Ovary (tissue), 9 donors: Measurements from ENCODE around the gene FAT2. TPM values are rescaled to one million over a fixed set of nuclear protein-coding genes. Genes with fewer than 3 reads are reported as not detected.

Source experiments
- DNase-seq, 5 donors: peaks; one replicate each; pipeline ENCODE4 v3.0.0-alpha.2; 2019 to 2020
- H3K27ac ChIP-seq, 2 donors: fragments of 200-600 bp; one replicate each; pipeline versions ENCODE4 v1.5.1 to v1.8.0; 2019 to 2022
- H3K27me3 ChIP-seq: fragments of 200-600 bp; one replicate; pipeline ENCODE4 v1.8.0; 2022
- H3K36me3 ChIP-seq: fragments of 200-600 bp; sonication (generic); one replicate; pipeline ENCODE4 v1.5.1; 2019
- H3K4me1 ChIP-seq: one replicate; pipeline ENCODE4 v1.8.1; 2013; ENCODE audit warnings: mild to moderate bottlenecking, moderate library complexity; ENCODE audit not compliant: insufficient read depth
- H3K4me3 ChIP-seq: fragments of 200-600 bp; sonication (generic); one replicate; pipeline ENCODE4 v1.5.1; 2017
- H3K9me3 ChIP-seq, 2 donors: fragments of 200-600 bp in 1 of 2; sonication (generic) in 1 of 2; one replicate each; pipeline versions ENCODE4 v1.5.1 to v1.8.1; 2013 to 2019; ENCODE audit warnings: mild to moderate bottlenecking in 1 of 2, moderate library complexity in 1 of 2
- CTCF ChIP-seq, 3 donors: fragments of 450-650 bp in 2 of 3; fragments of 200-600 bp in 1 of 3; IDR thresholded peaks; one replicate each; pipeline versions ENCODE4 v1.5.1 to v1.8.0; 2016 to 2022; ENCODE audit warnings: antibody characterized with exemption in 3 of 3, mild to moderate bottlenecking in 1 of 3
- EP300 ChIP-seq: sonication (generic); formaldehyde crosslinking; IDR thresholded peaks from one replicate; pipeline ENCODE4 v1.6.1; 2017; ENCODE audit warnings: antibody characterized with exemption
- POLR2A ChIP-seq: fragments of 450-650 bp; IDR thresholded peaks from one replicate; pipeline ENCODE4 v1.6.1; 2017; ENCODE audit warnings: antibody characterized with exemption, mild to moderate bottlenecking, moderate library complexity
- WGBS, 3 donors: extraction: QIAGEN DNeasy Blood & Tissue Kit in 1 of 3; methylation state at CpG; one replicate each; pipeline versions ENCODE4 v1.1.5 to v1.1.7; 2013 to 2017; 5-methylcytosine and 5-hydroxymethylcytosine counted together
- intact Hi-C, 4 donors: fragments of 100-400 bp; cut with DNase I; formaldehyde crosslinking; loops; one replicate each; pipeline versions ENCODE4 v1.11.0 to v1.15.1; 2022 to 2023
- polyA plus RNA-seq, 2 donors: library from polyadenylated mRNA; stranded (reverse); fragments of 200-250 nt in 1 of 2; fragments of 350-450 nt in 1 of 2; fragmentation: Illumina TruSeq in 1 of 2; extraction: RNeasy Lipid Tissue Mini Kit (QIAGEN cat#74804) in 1 of 2; gene quantifications; one replicate each; pipeline ENCODE4 v1.2.3, GENCODE V29; 2013 to 2014
- total RNA-seq, 7 donors: library from RNA; depleted of rRNA in 2 of 7; stranded (reverse); fragments of >200 nt in 2 of 7; fragmentation: NEBNext Ultra II Directional in 3 of 7; extraction: Animal tissue kit (Norgen Biotek cat#: 25700) in 3 of 7; gene quantifications; one replicate each; pipeline versions ENCODE4 v1.1.0 to v1.2.4, GENCODE V29; 2016 to 2023
- donor health status: DM: no; HTN: no; CAD: no; lungs with moderate emphysema.
- donor health status: DM: no; HTN: no; CAD: no.
- donor health status: Bipolar disorder and iron deficiency.
- donor health status: DM: yes; HTN: yes; CAD: no.
- donor health status: DM: no; HTN: no; CAD: no.
- donor health status: DM: yes; HTN: yes; CAD: no.

FAT2 gene
- total and polyA plus RNA-seq, 9 donors, result 0.01 to 0.74 (median 0.14) TPM; not detected in 1

- intact Hi-C loops, result no loop called here
- Histone ChIP-seq H3K4me3 (no peak overlapping the region), H3K36me3 (no peaks in the 10 kb centered on the region), H3K27me3 (no peaks in the 10 kb centered on the region), H3K9me3 (no peaks in the 10 kb centered on the region), H3K4me1 (no peaks in the 10 kb centered on the region), H3K27ac (no peak overlapping the region)
- 86 to 87% (median 87%) methylated on average over 11 of the region's 11 CpGs for WGBS, 3 donors
- DNase-seq, result no peak
- TF ChIP-seq POLR2A (no peak), CTCF (IDR thresholded peaks at IDR 0.05) (no peak)
These were observed 4.3 kb upstream of the FAT2 start for GRCh38 chr5:151595411-151595826.

- H3K27ac ChIP-seq, result no peak overlapping the region
- no peak for TF ChIP-seq CTCF (IDR thresholded peaks at IDR 0.05)
- no peak for TF ChIP-seq EP300
- TF ChIP-seq POLR2A, result no peak
These were observed 1.8 kb upstream of the FAT2 start for GRCh38 chr5:151592855-151593408.

GRCh38 chr5:151589878-151590570, 1.1 kb downstream of the FAT2 start:
- H3K9me3 ChIP-seq, result no peaks in the 10 kb centered on the region
- intact Hi-C loops, result no loop called here
- no peak overlapping the region for H3K27ac ChIP-seq
- TF ChIP-seq EP300 (no peak), POLR2A (no peak), CTCF (IDR thresholded peaks at IDR 0.05) (no peak)
- H3K4me1 ChIP-seq, result no peaks in the 10 kb centered on the region
- no peak overlapping the region for H3K4me3 ChIP-seq
- H3K27me3 ChIP-seq, result no peaks in the 10 kb centered on the region
- DNase-seq, result no peak
- no peaks in the 10 kb centered on the region for H3K36me3 ChIP-seq
- 76 to 93% (median 80%) methylated on average over 6 of the region's 6 CpGs for WGBS, 3 donors

More at GRCh38 chr5:151592855-151593408, 1.8 kb upstream of the FAT2 start:
- no peaks in the 10 kb centered on the region for H3K4me1 ChIP-seq
- 79 to 83% (median 80%) methylated on average over 10 of the region's 10 CpGs for WGBS, 3 donors
- no peaks in the 10 kb centered on the region for H3K9me3 ChIP-seq
- intact Hi-C loops, result no loop called here
- no peak overlapping the region for H3K4me3 ChIP-seq
- no peaks in the 10 kb centered on the region for H3K36me3 ChIP-seq
- no peaks in the 10 kb centered on the region for H3K27me3 ChIP-seq
- DNase-seq, result no peak

- H3K27ac ChIP-seq, result no peak overlapping the region
- DNase-seq, result no peak
- intact Hi-C loops, result no loop called here
- H3K9me3 ChIP-seq, result no peaks in the 10 kb centered on the region
- no peak overlapping the region for H3K4me3 ChIP-seq
- H3K36me3 ChIP-seq, result no peaks in the 10 kb centered on the region
- H3K27me3 ChIP-seq, result no peaks in the 10 kb centered on the region
- 90 to 94% (median 91%) methylated on average over 5 of the region's 5 CpGs for WGBS, 3 donors
- H3K4me1 ChIP-seq, result no peaks in the 10 kb centered on the region
- TF ChIP-seq CTCF (IDR thresholded peaks at IDR 0.05) (no peak), POLR2A (no peak), EP300 (no peak)
These were observed 3.2 kb downstream of the FAT2 start for GRCh38 chr5:151587796-151588555.
